Heart left ventricle (tissue), 16 donors: Measurements from ENCODE around the gene ADAMTSL1. TPM values are rescaled to one million over a fixed set of nuclear protein-coding genes. Genes with fewer than 3 reads are reported as not detected.

ENCODE experiments used
- ATAC-seq, 4 donors: fragments of 200-7000 bp; cut with Tn5 transposase; one replicate each; pipeline ENCODE4 v1.9.1; 2020 to 2022; ENCODE audit warnings: moderate library complexity in 4 of 4, mild to moderate bottlenecking in 3 of 4, moderate number of reproducible peaks in 1 of 4
- DNase-seq, 5 donors: peaks; one replicate each; pipeline ENCODE4 v3.0.0-alpha.2; 2020
- H3K27ac ChIP-seq, 12 donors: fragments of 200-600 bp; sonication (generic) in 4 of 12; one replicate each; pipeline versions ENCODE4 v1.5.0 to v1.8.0; 2016 to 2022; ENCODE audit warnings: mild to moderate bottlenecking in 2 of 12
- H3K27me3 ChIP-seq, 9 donors: fragments of 200-600 bp; sonication (generic) in 2 of 9; one replicate each; pipeline versions ENCODE4 v1.5.1 to v1.8.0; 2016 to 2022; ENCODE audit warnings: mild to moderate bottlenecking in 3 of 9
- H3K36me3 ChIP-seq, 9 donors: fragments of 200-600 bp; sonication (generic) in 2 of 9; one replicate each; pipeline versions ENCODE4 v1.5.0 to v1.8.0; 2018 to 2022; ENCODE audit warnings: mild to moderate bottlenecking in 2 of 9
- H3K4me1 ChIP-seq, 12 donors: fragments of 200-600 bp; sonication (generic) in 4 of 12; one replicate each; pipeline versions ENCODE4 v1.5.0 to v1.8.0; 2016 to 2022; ENCODE audit warnings: mild to moderate bottlenecking in 3 of 12
- H3K4me3 ChIP-seq, 12 donors: fragments of 200-600 bp; sonication (generic) in 4 of 12; one replicate each; pipeline versions ENCODE4 v1.5.0 to v1.8.0; 2017 to 2022; ENCODE audit warnings: mild to moderate bottlenecking in 9 of 12, moderate library complexity in 4 of 12
- H3K9me3 ChIP-seq, 12 donors: fragments of 200-600 bp; sonication (generic) in 4 of 12; one replicate each; pipeline versions ENCODE4 v1.5.0 to v1.8.0; 2016 to 2022; ENCODE audit warnings: mild to moderate bottlenecking in 1 of 12
- POLR2A ChIP-seq, 2 donors: fragments of 450-650 bp; IDR thresholded peaks; one replicate each; pipeline ENCODE4 v1.6.1; 2017; ENCODE audit warnings: antibody characterized with exemption in 2 of 2, mild to moderate bottlenecking in 2 of 2, moderate library complexity in 2 of 2
- WGBS, 4 donors: extraction: QIAGEN DNeasy Blood & Tissue Kit in 2 of 4; methylation state at CpG; one replicate each; pipeline versions ENCODE4 v1.1.5 to v1.1.7; 2013 to 2018; 5-methylcytosine and 5-hydroxymethylcytosine counted together
- intact Hi-C, 10 donors: fragments of 100-400 bp; cut with DNase I; formaldehyde crosslinking; loops; one replicate each; pipeline versions ENCODE4 v1.11.1 to v1.14.2; 2022
- polyA plus RNA-seq, 2 donors: library from polyadenylated mRNA; stranded (reverse); fragments of 200-250 nt; gene quantifications; one replicate each; pipeline ENCODE4 v1.2.3, GENCODE V29; 2013
- total RNA-seq, 9 donors: library from RNA; depleted of rRNA in 2 of 9; stranded (reverse); fragments of >200 nt in 2 of 9; fragmentation: NEBNext Ultra II Directional in 3 of 9; extraction: Animal tissue kit (Norgen Biotek cat#: 25700) in 3 of 9; gene quantifications; one replicate each; pipeline versions ENCODE4 v1.1.0 to v1.2.4, GENCODE V29; 2016 to 2023
- TF ChIP-seq, protein P1 (sequence below), 12 donors: fragments of 200-600 bp; sonication (generic) in 4 of 12; IDR thresholded peaks; one replicate each; pipeline versions ENCODE4 v1.5.0 to v1.8.0; 2018 to 2022; ENCODE audit warnings: antibody characterized with exemption in 12 of 12, mild to moderate bottlenecking in 5 of 12
- donor health status: ischemic (EF 13 %, LVEDD 7.1; RV severe dilation, severe dysfunction).
- donor health status: healthy with polysubstance abuse.
- donor health status: DM: no; HTN: yes; CAD: no.
- donor health status: DM: no; HTN: no; CAD: no.
- donor health status: ischemic (EF 25% LVEDD 6.9; RV normal size, moderate dysfunction).
- donor health status: ischemic (EF 25% LVEDD 5.7; RV mildly dilated, moderate dysfunction).
- donor health status: healthy.
- donor health status: DM: yes; HTN: yes; CAD: no.
- donor health status: ischemic (EF 35%, LVEDD 5.7; RV mildly dilated, moderate dysfunction).
- donor health status: nonischemic (EF 11% LVEDD 7.7; RV severe dilation, severe dysfunction).
- donor health status: DM: yes; HTN: yes; CAD: no.
- donor health status: PGD.
- donor health status: ischemic (EF 29% LVEDD 5.4; RV normal size, mild dysfunction).
- donor health status: nonischemic (EF 23%, LVEDD 6.1; RV moderate dilation, normal function).

ADAMTSL1 gene
- total and polyA plus RNA-seq, 11 donors = 0.46 to 4.7 (median 1.1) TPM

DNA sequence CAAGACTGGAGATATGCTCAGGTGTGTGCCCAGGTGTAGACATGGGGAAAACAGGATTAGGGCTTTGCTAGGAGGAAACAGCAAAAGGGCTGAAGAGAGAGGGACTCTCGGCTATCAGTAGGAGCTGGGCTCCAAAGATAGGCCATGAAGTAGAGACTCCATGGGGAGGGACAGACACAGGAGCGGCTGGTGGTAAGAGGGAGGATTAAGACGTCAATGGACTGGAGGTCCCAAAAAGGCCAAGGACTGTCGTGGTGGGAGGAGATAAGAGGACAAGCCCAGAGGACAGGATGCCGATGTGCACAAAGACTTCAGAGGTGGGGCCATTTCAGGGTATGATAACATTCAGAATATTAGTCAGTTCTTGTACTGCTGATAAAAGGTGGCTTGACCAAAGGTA is 466.0 kb downstream of the ADAMTSL1 start:
- WGBS, 4 donors = 85 to 93% (median 89%) methylated on average over 5 of the region's 5 CpGs
- H3K4me1 ChIP-seq = peaks cover 0 to 6% (median 3%) of the 10 kb centered on the region in 12 donors
- H3K9me3 ChIP-seq = no peaks in the 10 kb centered on the region
- no peaks in the 10 kb centered on the region for H3K27me3 ChIP-seq
- ATAC-seq = no peak
- no peak for TF ChIP-seq POLR2A (IDR thresholded peaks at IDR 0.05)
- TF ChIP-seq, protein P1, sequence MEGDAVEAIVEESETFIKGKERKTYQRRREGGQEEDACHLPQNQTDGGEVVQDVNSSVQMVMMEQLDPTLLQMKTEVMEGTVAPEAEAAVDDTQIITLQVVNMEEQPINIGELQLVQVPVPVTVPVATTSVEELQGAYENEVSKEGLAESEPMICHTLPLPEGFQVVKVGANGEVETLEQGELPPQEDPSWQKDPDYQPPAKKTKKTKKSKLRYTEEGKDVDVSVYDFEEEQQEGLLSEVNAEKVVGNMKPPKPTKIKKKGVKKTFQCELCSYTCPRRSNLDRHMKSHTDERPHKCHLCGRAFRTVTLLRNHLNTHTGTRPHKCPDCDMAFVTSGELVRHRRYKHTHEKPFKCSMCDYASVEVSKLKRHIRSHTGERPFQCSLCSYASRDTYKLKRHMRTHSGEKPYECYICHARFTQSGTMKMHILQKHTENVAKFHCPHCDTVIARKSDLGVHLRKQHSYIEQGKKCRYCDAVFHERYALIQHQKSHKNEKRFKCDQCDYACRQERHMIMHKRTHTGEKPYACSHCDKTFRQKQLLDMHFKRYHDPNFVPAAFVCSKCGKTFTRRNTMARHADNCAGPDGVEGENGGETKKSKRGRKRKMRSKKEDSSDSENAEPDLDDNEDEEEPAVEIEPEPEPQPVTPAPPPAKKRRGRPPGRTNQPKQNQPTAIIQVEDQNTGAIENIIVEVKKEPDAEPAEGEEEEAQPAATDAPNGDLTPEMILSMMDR (IDR thresholded peaks at IDR 0.05) = no peak
- H3K4me3 ChIP-seq = no peak overlapping the region
- H3K27ac ChIP-seq = no peak overlapping the region
- intact Hi-C loops = loop anchor here in 1 of 10 donors (10.0 kb wide), 1 partner anchor 55 kb away; no protein-coding TSS in a partner anchor
- DNase-seq = no peak
- H3K36me3 ChIP-seq = no peaks in the 10 kb centered on the region

DNA sequence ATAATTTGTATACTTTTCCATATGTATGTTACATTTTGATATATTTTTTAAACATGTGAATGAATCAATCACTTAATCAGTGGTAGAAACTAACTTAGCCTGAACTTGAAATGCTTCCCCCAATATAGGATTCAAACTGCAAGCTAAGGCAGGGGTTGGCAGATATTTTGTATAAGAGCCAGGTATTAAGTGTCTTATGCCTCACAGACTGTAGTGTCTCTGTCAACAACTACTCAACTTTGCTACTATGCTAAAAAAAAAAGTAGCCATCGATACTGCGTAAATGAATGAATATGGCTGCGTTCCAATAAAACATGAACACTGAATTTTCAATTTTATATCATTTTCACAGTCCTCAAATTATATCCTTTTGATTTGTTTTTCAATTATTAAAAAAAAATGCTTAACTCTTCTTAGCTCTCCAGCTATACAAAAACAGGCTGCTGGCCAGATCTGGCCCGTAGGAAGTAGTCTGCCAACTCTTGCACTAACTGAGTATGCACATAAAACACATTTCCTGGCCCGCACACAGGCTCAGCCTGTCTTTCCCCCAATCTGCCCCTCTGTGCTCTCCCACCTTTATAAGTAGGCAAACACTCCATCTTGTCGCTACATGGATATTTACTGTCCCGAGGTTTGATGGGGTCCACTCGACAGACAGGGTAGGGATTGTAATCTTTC is 467.2 kb downstream of the ADAMTSL1 start:
- no peak for TF ChIP-seq POLR2A (IDR thresholded peaks at IDR 0.05)
- TF ChIP-seq, protein P1 (IDR thresholded peaks at IDR 0.05) = no peak
- no peaks in the 10 kb centered on the region for H3K9me3 ChIP-seq
- ATAC-seq (peak in 2 of 4 donors; percentile 46 to 58), DNase-seq (peak in 1 of 5 donors; percentile 30)
- no peaks in the 10 kb centered on the region for H3K36me3 ChIP-seq
- intact Hi-C loops = loop anchor here in 1 of 10 donors (10.0 kb wide), 1 partner anchor 56 kb away; no protein-coding TSS in a partner anchor
- no peak overlapping the region for H3K4me3 ChIP-seq
- H3K4me1 ChIP-seq = peaks cover 0 to 6% (median 3%) of the 10 kb centered on the region in 12 donors
- H3K27me3 ChIP-seq = no peaks in the 10 kb centered on the region
- 48 to 69% (median 61%) methylated on average over 8 of the region's 8 CpGs for WGBS, 4 donors
- H3K27ac ChIP-seq = no peak overlapping the region

DNA sequence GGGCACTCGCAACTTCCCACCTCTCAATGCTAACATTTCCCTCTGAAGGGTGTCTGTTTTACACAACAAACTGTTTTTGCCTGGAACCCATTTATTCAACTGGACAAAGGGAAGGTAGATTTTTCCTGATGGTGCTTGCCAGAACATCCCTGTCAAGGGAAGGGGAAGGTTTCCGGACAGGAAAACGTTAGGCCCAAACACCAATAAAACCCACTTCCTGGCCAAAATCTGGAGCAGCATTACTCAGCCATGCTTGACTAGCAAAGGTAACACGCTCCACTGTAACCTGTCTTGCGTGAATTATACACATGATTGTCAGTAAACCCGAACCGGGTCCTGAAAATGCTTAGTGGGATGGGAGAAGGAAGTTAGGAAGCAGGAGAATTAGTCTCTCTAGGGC is 468.8 kb downstream of the ADAMTSL1 start:
- Histone ChIP-seq H3K4me3 (no peak overlapping the region), H3K9me3 (no peaks in the 10 kb centered on the region), H3K27ac (peak overlapping the region in 2 of 12 donors; percentile 10 to 18), H3K36me3 (no peaks in the 10 kb centered on the region), H3K27me3 (no peaks in the 10 kb centered on the region), H3K4me1 (peaks cover 0 to 6% (median 3%) of the 10 kb centered on the region in 12 donors)
- TF ChIP-seq POLR2A (IDR thresholded peaks at IDR 0.05) = no peak
- TF ChIP-seq, protein P1 (IDR thresholded peaks at IDR 0.05) = no peak
- intact Hi-C loops = loop anchor here in 1 of 10 donors (10.0 kb wide), 1 partner anchor 58 kb away; no protein-coding TSS in a partner anchor
- ATAC-seq = peak in 2 of 4 donors; percentile 24 to 81
- no peak for DNase-seq
- 61 to 72% (median 68%) methylated on average over 7 of the region's 7 CpGs for WGBS, 4 donors

DNA sequence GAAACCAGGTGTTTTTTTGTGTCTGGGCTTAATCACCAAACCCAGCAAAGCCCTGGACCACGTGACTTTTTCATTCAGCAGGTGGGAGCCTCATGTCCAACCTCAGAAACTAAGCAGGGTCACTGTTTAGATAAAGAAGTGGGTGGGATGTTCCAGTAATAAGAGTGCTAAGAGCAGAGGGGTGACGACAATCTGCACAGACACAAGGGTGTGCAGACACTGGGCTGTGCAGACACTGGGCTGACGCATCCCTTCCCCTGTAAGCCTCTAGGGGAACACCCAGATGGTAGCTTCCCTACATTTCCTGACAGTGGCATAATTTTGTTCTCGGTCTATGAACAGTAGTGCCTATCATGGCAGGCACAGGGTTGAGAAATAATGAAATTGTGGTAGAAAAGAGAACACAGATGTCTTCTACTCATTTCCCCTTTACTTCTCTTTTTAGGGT is 474.0 kb downstream of the ADAMTSL1 start:
- DNase-seq (no peak), ATAC-seq (peak in 1 of 4 donors; percentile 80)
- no peak for TF ChIP-seq POLR2A (IDR thresholded peaks at IDR 0.05)
- TF ChIP-seq, protein P1 (IDR thresholded peaks at IDR 0.05) = no peak
- Histone ChIP-seq H3K36me3 (no peaks in the 10 kb centered on the region), H3K9me3 (no peaks in the 10 kb centered on the region), H3K27me3 (no peaks in the 10 kb centered on the region), H3K4me3 (no peak overlapping the region), H3K27ac (no peak overlapping the region), H3K4me1 (no peaks in the 10 kb centered on the region)
- intact Hi-C loops = loop anchor here in 1 of 10 donors (10.0 kb wide), 1 partner anchor 63 kb away; no protein-coding TSS in a partner anchor
- WGBS, 4 donors = 68 to 88% (median 76%) methylated on average over 4 of the region's 4 CpGs
